ENCODE data around the gene PSMC3IP. TPM values are rescaled to one million over a fixed set of nuclear protein-coding genes. Genes with fewer than 3 reads are reported as not detected.

The PSMC3IP gene
- total RNA-seq, 1 experiment from 2014 or later: 19.2 TPM

GRCh38 chr17:42566215-42566882 lies 11.2 kb downstream of the PSMC3IP start:
- in situ Hi-C loops (cut with HindIII; ENCODE audit: low pct_unique_long_range_greater_than_20kb, low sequenced_read_pairs): no loop called here
- Histone ChIP-seq H3K4me3 (ENCODE audit: low read depth in 2 of 2, low read length in 2 of 2) (peak overlapping the region; percentile 20 to 72; a peak in 3 of 4 replicates), H3K4me1 (ENCODE audit: control insufficient read depth, insufficient read depth, low read length) (peaks cover 29% of the 10 kb centered on the region), H3K27me3 (ENCODE audit: control insufficient read depth, insufficient read depth, low read length) (no peaks in the 10 kb centered on the region), H3K9me3 (ENCODE audit: control insufficient read depth, insufficient read depth, low read depth, low read length) (no peaks in the 10 kb centered on the region), H3K27ac (ENCODE audit: low read length) (peak overlapping the region; percentile 81), H3K36me3 (ENCODE audit: control insufficient read depth, insufficient read depth, low read length) (peaks cover 7% of the 10 kb centered on the region)
- ATAC-seq (peak; percentile 24), DNase-seq (ENCODE audit: low read depth, low spot score) (no peak)
- intact Hi-C loops (cut with micrococcal nuclease; ENCODE audit: unreplicated experiment): no loop called here
- ChIA-PET CTCF (no interaction called here), POLR2A (no interaction called here)
- no peak for TF ChIP-seq TCF7L2 (IDR thresholded peaks at IDR 0.05; ENCODE audit: low read depth, low read length)
- TF ChIP-seq REST (IDR thresholded peaks at IDR 0.05; ENCODE audit: insufficient read depth in 1 of 2, low read depth in 2 of 2, low read length in 1 of 2): no peak
- no peak for TF ChIP-seq CTCF (IDR thresholded peaks at IDR 0.05)
- no peak for TF ChIP-seq POLR2AphosphoS5 (IDR thresholded peaks at IDR 0.05; ENCODE audit: low read depth, low read length)
- no peak for TF ChIP-seq SIN3A (IDR thresholded peaks at IDR 0.05; ENCODE audit: borderline replicate concordance, insufficient read depth, low read depth, low read length)
- BruUV-seq (replicated peaks): no TSS peak

GRCh38 chr17:42565523-42566214 lies 11.9 kb downstream of the PSMC3IP start:
- peak overlapping the region; percentile 81 for H3K27ac ChIP-seq (ENCODE audit: low read length)
- ChIA-PET CTCF (interaction anchor here (0.7 kb wide), 1 partner anchor 17 kb away, joined by 3 read pairs; no protein-coding TSS in a partner anchor), POLR2A (interaction anchor here (0.7 kb wide), 1 partner anchor 12 kb away, joined by 3 read pairs; the partner anchor contains the start of gene PSMC3IP)
- no peak for TF ChIP-seq POLR2AphosphoS5 (IDR thresholded peaks at IDR 0.05; ENCODE audit: low read depth, low read length)
- no peak for TF ChIP-seq SIN3A (IDR thresholded peaks at IDR 0.05; ENCODE audit: borderline replicate concordance, insufficient read depth, low read depth, low read length)
- no peaks in the 10 kb centered on the region for H3K27me3 ChIP-seq (ENCODE audit: control insufficient read depth, insufficient read depth, low read length)
- in situ Hi-C loops (cut with HindIII; ENCODE audit: low pct_unique_long_range_greater_than_20kb, low sequenced_read_pairs) (no loop called here), intact Hi-C loops (cut with micrococcal nuclease; ENCODE audit: unreplicated experiment) (no loop called here)
- H3K9me3 ChIP-seq (ENCODE audit: control insufficient read depth, insufficient read depth, low read depth, low read length): no peaks in the 10 kb centered on the region
- BruUV-seq (replicated peaks): no TSS peak
- H3K36me3 ChIP-seq (ENCODE audit: control insufficient read depth, insufficient read depth, low read length): peaks cover 7% of the 10 kb centered on the region
- peaks cover 28% of the 10 kb centered on the region for H3K4me1 ChIP-seq (ENCODE audit: control insufficient read depth, insufficient read depth, low read length)
- ATAC-seq (no peak), DNase-seq (ENCODE audit: low read depth, low spot score) (no peak)
- no peak overlapping the region for H3K4me3 ChIP-seq (ENCODE audit: low read depth in 2 of 2, low read length in 2 of 2)
